HG02870 (cell line): ENCODE results near the gene ASIC3.
"Not testable (repeated sequence)": the region's sequence is repeated elsewhere in the genome, so short reads cannot be mapped to it uniquely, and the experiment has no call there.

Source experiments
- ATAC-seq: cut with Tn5 transposase; IDR thresholded peaks from one replicate; pipeline ENCODE4 v1.9.1; 2021; ENCODE audit warnings: mild to moderate bottlenecking, moderate library complexity; ENCODE audit not compliant: unreplicated experiment

The ASIC3 gene

GRCh38 chr7:151013733-151014497 is 34.4 kb upstream of the ASIC3 start:
- ATAC-seq = no peak

- ATAC-seq = no peak
Measured at GRCh38 chr7:151014950-151015349, 33.4 kb upstream of the ASIC3 start.

- ATAC-seq = no peak
Measured at GRCh38 chr7:151015967-151016366, 32.4 kb upstream of the ASIC3 start.

- no peak for ATAC-seq
Measured at GRCh38 chr7:151016505-151016904, 31.8 kb upstream of the ASIC3 start.

- no peak for ATAC-seq
Measured at GRCh38 chr7:151016942-151017341, 31.4 kb upstream of the ASIC3 start.

- ATAC-seq = no peak
Measured at GRCh38 chr7:151017370-151017952, 30.9 kb upstream of the ASIC3 start.

- peak; percentile 42 for ATAC-seq
Measured at GRCh38 chr7:151017953-151018420, 30.3 kb upstream of the ASIC3 start.

- no peak for ATAC-seq
Measured at GRCh38 chr7:151018421-151019129, 29.8 kb upstream of the ASIC3 start.

- ATAC-seq = no peak
Measured at GRCh38 chr7:151019130-151019447, 29.2 kb upstream of the ASIC3 start.

GRCh38 chr7:151020231-151020630 is 28.1 kb upstream of the ASIC3 start:
- no peak for ATAC-seq

GRCh38 chr7:151023232-151023631 is 25.1 kb upstream of the ASIC3 start:
- no peak for ATAC-seq

- ATAC-seq = no peak
Measured at GRCh38 chr7:151024435-151025056, 23.8 kb upstream of the ASIC3 start, which contains the start of gene ATG9B. Gene ATG9B (minus strand): TSS chr7:151024494. CDS start chr7:151024423, 71 bp downstream.

- ATAC-seq = no peak
Measured at GRCh38 chr7:151025924-151026671, 22.2 kb upstream of the ASIC3 start.

- ATAC-seq = not testable (repeated sequence)
Measured at GRCh38 chr7:151026771-151027727, 21.3 kb upstream of the ASIC3 start.

GRCh38 chr7:151027728-151028130 is 20.6 kb upstream of the ASIC3 start:
- peak; percentile 1 for ATAC-seq

GRCh38 chr7:151028131-151028947 is 20.0 kb upstream of the ASIC3 start, which contains the start of gene ABCB8:
Gene ABCB8 (plus strand): TSS chr7:151028450. CDS start chr7:151028516, 66 bp downstream.
- peak; percentile 93 for ATAC-seq

GRCh38 chr7:151028948-151029501 is 19.3 kb upstream of the ASIC3 start:
- no peak for ATAC-seq

- ATAC-seq = no peak
Measured at GRCh38 chr7:151031011-151031410, 17.3 kb upstream of the ASIC3 start.
